GM21825 (cell line): ENCODE data around the gene ORC3.
"Not testable (repeated sequence)": the region's sequence is repeated elsewhere in the genome, so short reads cannot be mapped to it uniquely, and the experiment has no call there.

ENCODE experiments used
- ATAC-seq: cut with Tn5 transposase; IDR thresholded peaks from one replicate; pipeline ENCODE4 v1.9.1; 2021; ENCODE audit warnings: mild to moderate bottlenecking, moderate library complexity; ENCODE audit not compliant: unreplicated experiment

The ORC3 gene

GRCh38 chr6:87590990-87591389 lies 1.1 kb downstream of the ORC3 start:
- ATAC-seq, result no peak

GRCh38 chr6:87600576-87600975 lies 10.6 kb downstream of the ORC3 start:
- no peak for ATAC-seq

DNA sequence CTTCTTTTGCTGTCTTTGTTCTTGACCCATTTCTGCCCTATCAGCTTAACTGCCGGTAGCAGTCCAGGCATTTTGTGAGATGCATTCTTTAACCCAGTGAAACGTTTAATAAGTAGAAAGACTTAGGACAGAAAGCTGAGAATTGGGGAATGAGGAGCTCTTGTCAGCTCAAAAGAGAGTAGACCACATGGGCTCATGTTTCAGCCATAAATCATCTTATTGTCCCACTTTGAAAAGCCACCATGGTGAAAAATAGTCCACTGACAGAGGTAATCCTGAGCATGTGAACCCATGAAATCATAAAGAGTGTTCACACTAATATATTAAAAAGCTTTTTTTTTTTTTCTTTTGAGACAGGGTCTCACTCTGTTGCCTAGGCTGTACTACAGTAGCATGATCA lies 16.3 kb downstream of the ORC3 start:
- no peak for ATAC-seq

GRCh38 chr6:87608802-87609201 lies 18.9 kb downstream of the ORC3 start:
- ATAC-seq, result no peak

DNA sequence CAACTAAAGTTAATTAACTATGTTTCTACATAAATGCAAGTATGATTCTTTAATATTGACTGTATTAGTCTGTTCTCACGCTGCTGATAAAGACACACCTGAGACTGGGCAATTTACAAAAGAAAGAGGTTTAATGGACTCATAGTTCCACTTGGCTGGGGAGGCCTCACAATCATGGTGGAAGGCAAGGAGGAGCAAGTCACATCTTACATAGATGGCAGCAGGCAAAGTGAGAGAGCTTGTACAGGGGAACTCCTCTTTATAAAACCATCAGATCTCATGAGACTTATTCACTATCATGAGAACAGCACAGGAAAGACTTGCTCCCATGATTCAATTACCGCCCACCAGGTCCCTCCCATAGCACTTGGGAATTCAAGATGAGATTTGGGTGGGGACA lies 23.1 kb downstream of the ORC3 start:
- not testable (repeated sequence) for ATAC-seq

GRCh38 chr6:87617405-87617804 lies 27.5 kb downstream of the ORC3 start:
- ATAC-seq, result no peak

GRCh38 chr6:87618531-87618930 lies 28.6 kb downstream of the ORC3 start:
- ATAC-seq, result no peak

DNA sequence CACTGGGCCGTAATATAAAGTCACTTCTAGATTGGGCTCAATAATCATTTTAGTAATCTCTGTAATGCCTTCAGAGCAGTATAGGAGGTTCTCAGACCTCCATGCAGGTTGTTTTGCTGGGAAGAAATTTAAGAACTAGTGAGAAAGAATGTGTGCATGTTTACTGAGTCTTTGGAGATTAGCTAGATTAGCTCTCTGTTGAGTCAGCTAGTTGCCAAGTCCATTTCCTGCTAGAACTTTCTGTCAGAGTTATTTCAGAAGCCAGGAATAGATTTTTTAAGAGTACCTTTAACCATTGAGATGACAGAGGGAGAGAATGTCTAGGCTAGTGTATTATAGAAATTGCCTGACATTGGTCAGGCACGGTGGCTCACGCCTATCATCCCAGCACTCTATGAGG lies 33.3 kb downstream of the ORC3 start:
- no peak for ATAC-seq

DNA sequence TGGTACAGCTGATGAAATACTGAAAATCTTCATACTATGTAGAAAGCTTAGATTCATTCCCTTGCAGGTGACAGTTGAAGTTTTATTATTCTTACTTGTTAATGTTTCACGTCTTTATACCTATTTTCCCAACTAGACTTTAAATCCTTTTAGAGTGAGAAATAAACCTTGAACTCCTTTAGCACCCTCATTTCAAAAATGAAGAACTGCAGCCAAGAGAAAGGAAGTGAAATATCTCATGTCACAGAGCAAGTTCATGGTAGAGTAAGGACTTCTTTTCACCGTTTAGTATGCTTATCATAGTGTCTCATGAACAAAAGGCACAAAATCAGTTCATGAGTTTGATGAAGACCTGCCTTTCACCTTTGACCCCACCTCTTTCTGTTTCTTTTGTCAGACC lies 38.5 kb downstream of the ORC3 start:
- ATAC-seq, result no peak

GRCh38 chr6:87628881-87629280 lies 38.9 kb downstream of the ORC3 start:
- no peak for ATAC-seq

- no peak for ATAC-seq
Observed at GRCh38 chr6:87630746-87631145, 40.8 kb downstream of the ORC3 start.

DNA sequence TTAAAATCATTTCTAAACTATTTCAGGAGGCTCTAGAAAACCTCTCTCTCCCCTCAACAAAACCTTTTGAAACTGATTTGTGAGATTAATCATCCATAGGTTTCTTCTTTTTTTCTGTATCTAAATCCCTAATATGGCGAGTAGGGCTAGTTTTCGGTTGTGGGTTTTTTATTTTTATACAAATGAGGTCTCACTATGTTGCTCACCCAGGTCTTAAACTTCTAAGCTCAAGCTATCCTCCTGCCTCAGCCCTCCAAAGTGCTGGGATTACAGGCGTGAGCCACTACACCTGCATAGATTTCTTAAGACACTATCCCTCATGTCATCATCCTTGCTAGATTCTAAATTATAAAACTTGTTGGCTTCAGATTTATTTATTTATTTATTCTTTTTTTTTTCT lies 43.9 kb downstream of the ORC3 start:
- no peak for ATAC-seq

DNA sequence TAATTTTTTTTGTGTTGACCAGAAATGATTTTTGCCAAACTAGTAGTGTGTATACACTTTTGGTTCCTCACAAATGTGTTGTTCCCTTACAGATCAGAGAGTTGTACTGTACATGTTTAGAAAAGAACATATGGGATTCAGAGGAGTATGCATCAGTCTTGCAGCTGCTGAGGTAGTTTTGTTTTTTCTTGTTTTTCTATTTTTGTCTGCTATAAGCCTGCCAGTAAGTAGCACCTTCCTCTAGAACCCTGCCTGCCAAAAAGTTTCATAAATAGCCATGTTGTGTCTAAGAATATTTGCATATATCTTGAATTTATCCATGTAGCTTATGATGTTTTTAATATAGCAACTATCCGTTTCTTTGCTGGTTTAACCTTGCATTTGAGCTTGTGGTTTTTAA lies 46.4 kb downstream of the ORC3 start:
- no peak for ATAC-seq

DNA sequence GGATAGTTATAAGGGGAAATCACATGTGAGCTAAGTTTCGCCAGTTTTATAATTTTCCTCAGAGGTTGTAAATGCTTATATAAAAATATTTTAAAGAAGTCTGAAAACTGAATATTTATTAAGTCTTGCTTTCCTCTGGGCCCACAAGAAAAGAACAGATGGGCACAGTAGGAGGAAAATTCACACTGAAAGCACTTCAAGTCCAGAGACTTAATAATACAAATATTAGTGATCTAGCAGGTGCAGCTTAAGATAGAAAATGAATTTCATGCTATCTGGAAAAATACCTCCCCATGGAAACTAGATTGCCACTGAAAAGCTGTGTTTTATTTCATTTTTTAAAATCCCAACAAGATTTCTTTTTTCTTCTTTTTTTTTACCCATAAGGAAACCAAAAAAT lies 47.2 kb downstream of the ORC3 start:
- ATAC-seq, result no peak

- no peak for ATAC-seq
Observed at GRCh38 chr6:87639373-87639772, 49.4 kb downstream of the ORC3 start.

GRCh38 chr6:87641065-87641692 lies 51.2 kb downstream of the ORC3 start:
- ATAC-seq, result no peak

GRCh38 chr6:87645080-87645479 lies 55.1 kb downstream of the ORC3 start:
- ATAC-seq, result no peak

DNA sequence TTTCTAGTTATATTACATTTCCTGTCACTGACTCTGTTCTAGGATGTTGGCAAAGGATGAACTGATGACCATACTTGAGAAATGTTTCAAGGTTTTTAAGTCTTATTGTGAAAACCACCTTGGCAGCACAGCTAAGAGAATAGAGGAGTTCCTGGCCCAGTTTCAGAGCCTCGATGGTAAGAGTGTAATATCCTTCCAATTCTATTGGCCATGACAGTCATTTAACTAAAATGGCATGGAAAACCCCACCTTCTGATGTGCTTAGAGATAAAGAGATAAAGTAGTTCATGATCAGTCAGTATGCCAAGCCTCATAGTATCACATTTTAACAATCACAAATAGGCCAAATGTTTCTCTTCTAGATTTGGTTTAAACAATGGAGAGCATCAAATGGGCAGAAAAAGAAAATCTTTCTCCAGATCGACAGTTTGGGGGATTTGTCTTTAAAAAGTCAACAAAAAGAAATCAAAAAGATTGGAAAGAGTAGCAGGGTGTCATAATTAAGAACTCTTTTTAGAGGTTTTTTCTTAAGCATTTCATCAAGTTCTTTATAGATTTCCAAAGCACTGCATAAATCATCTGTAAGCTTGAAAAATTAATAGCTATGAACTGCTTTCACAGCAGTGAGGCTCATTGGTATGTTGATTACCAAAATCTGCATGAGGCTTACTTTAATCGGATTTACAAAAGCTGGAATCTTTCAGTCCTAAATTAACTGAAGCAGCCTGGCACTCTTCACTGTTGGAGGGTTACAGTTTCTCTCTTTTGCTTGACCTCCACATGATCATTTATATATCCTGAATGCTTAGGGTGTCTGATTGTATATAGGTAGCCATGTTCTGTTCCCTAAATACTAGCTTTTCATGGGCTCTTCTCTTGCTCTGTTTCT lies 63.4 kb downstream of the ORC3 start:
- ATAC-seq, result no peak

- no peak for ATAC-seq
Observed at GRCh38 chr6:87654122-87654521, 64.2 kb downstream of the ORC3 start.

- no peak for ATAC-seq
Observed at GRCh38 chr6:87654875-87655454, 65.0 kb downstream of the ORC3 start.

DNA sequence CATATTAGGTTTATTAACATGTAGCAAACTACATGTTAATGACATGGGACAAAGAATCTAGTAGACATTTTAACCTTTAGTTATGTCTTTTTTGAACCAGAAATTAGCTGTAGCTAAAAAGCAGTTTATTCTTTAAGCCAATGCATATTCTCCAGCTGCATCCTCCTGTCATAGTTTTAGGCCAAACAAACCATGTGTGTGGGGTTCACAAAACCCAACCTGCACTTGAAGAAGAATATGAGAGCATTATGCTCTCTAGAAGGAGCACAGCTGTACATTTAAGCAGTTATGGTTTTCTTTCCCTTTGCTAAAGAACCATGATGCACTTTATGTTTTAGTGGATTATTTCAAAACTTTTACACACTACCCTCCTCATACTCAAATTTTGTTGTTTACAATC lies 65.9 kb downstream of the ORC3 start:
- ATAC-seq, result no peak

- peak; percentile 81 for ATAC-seq
Observed at GRCh38 chr6:87656857-87657256, 66.9 kb downstream of the ORC3 start.
